Inflammatory macrophage (primary cell): Measurements from ENCODE around the gene RNF207.
A peak's percentile ranks its signal among the peaks of the same experiment; 100 is the strongest.

Experiments used
- DNase-seq, 2 donors: peaks; one replicate each; pipeline ENCODE4 v3.0.0-alpha.2; 2020 to 2022

Gene RNF207

GRCh38 chr1:6249739-6250689 is 44.1 kb downstream of the RNF207 start:
- no peak for DNase-seq

DNA sequence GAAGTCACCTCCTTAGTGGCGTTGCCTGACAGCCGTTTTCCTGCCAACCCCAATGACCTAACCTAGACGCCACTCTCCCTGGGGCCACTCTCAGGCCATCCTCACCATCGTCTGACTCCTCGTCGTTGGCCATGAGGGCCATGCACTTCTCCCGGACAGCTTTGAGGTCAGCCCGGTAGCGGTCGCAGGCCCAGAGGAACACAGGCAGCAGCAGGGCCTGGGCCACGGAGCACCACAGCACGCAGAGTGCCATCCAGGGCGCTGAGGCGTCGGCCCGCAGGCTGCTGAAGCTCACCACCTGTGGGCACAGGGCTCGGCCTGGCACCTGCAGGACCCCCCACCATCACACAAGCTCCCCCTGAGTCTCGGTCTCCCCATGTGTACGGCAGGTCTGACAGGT is 45.3 kb downstream of the RNF207 start:
- no peak for DNase-seq

GRCh38 chr1:6251681-6252373 is 45.9 kb downstream of the RNF207 start:
- no peak for DNase-seq

GRCh38 chr1:6252374-6252710 is 46.4 kb downstream of the RNF207 start:
- no peak for DNase-seq

DNA sequence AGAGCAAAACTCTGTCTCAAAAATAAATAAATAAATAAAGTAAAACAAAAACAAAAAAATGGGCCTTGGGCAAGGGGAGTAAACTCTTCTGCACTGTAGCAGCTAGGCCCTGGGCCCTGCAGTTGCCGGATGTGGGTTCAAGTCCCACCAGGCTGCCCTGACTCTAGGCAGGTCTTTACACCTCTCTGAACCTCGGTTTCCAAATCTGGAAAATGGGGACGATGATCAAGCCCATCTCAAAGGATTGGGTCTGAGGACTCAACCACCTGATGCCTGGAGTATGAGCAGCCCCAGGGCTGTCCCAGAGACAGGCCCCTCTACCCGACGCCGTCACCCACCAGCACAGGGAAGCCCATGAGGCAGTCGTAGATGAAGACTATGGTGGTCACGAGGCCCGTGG is 47.5 kb downstream of the RNF207 start:
- no peak for DNase-seq

- DNase-seq = no peak
Measured at GRCh38 chr1:6254691-6255090, 48.8 kb downstream of the RNF207 start.

- no peak for DNase-seq
Measured at GRCh38 chr1:6256645-6257044, 50.7 kb downstream of the RNF207 start.

DNA sequence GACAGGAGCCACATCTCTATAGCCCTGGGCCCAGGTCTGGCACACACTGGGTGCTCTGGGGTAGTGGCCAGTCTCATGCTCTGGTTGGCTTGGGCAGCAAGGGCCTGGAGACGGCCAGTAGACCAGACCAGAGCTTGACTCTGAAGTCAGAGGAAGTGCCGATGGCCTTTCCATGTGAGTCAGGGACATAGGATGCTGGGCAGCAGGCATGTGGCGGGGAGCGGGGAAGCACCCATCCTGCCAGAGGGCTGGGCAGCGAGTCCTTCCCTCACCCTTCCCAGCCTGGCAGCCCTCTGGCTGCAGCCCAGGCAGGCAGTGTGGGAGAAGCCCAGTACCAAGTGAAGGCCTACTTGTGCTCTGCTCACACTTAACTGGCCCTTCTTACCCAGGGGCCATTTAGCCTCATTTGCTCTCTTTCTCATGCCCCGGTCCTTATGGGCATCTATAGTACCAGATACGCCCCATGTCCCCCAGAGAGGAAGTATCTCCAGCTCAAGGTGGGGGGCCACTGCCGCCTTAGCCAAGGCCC is 51.7 kb downstream of the RNF207 start:
- no peak for DNase-seq

GRCh38 chr1:6258675-6259074 is 52.8 kb downstream of the RNF207 start:
- peak in 1 of 2 donors; percentile 43 for DNase-seq

DNA sequence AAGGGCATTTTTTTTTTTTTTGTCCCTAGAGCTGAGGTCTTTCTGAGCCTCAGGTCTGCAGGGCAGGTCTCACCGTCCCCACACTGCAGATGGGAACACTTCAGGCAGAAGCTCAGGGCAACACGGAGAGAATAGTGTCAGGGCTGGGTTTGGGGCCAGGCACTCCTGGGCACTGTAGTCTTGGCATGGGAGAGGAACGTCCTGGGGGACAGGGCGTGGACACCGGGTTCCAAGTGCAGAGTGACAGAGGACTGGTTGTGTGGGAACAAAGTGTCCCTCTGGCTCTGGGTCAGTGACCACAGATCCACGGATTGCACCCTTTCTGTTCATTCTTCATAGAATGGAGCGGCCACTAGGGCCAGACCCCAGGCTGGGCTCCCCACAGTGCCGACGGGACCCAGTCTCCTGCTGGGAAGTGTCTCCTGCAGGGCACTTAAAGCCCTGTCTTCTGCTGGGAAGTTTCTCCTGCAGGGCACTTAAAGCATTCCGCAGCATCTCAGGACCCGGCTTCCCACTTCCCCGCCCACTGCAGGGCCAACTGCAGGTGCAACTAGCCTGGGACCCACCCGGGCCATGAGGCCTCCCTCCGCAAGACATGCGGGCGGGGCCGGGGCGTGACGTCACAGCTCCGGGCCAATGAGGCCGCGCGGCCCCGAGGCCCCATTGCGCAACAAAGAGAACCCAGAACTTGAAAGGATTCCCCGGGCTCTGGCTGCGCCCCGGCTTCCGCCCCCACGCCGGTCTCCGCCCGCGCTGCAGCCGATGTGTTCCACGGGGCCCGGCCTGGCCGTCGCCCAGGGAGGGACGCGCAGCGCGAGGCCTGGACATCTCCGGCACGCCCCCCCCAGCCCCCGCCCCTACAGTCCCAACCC is 53.8 kb downstream of the RNF207 start:
- DNase-seq = peak; percentile 83 to 88

DNA sequence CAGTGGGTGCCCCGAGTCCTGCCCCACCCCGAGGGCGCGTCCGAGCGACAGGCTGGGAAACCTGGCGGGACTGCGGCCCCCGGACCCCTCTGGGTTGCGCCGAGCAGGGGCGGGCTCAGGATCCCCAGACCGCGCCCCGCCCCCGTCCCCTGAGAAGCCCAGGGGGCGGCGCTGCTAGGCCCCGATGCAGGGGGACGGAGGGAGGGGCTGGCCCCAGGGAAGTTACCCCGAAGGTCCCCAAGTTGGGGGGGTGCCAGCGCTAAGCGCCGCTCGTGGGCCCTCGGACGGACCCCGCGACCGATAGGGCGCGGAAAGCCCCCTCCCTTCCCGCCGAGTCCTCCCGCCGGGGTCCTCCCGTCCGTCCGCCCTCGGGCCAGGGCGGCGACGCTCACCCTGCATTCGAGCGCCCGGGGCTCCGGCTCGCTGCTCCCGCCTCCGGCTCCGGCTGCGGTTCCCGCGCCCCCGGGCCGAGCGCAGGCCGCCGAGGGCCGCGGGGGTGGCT is 54.6 kb downstream of the RNF207 start:
- DNase-seq = no peak

- peak; percentile 33 to 59 for DNase-seq
Measured at GRCh38 chr1:6260961-6261614, 55.2 kb downstream of the RNF207 start, which contains the start of gene GPR153. Gene GPR153 (minus strand): TSS chr1:6261098. CDS start chr1:6254905, 6,193 bp downstream.

- no peak for DNase-seq
Measured at GRCh38 chr1:6261615-6261995, 55.7 kb downstream of the RNF207 start.

GRCh38 chr1:6262555-6263420 is 56.9 kb downstream of the RNF207 start:
- DNase-seq = no peak

DNA sequence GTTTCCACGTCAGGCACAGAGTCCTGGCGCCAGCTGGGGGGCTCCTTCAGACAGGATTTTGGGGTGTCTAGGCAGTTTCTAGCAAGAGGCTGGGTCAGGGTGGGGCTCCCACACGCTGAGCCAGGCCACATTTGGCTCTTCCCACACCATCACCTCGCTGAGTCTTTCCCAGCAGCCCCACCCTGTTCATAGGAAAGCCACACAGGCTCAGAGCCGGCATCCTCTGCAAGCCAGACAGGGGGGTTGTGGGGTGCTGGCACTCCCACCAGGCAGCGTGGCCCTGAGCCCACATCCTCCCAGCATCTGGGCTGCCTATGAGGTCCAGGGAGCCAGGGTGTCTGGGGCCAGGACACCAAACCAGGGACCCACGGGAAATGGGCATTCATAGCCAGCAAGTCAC is 57.8 kb downstream of the RNF207 start:
- DNase-seq = no peak

DNA sequence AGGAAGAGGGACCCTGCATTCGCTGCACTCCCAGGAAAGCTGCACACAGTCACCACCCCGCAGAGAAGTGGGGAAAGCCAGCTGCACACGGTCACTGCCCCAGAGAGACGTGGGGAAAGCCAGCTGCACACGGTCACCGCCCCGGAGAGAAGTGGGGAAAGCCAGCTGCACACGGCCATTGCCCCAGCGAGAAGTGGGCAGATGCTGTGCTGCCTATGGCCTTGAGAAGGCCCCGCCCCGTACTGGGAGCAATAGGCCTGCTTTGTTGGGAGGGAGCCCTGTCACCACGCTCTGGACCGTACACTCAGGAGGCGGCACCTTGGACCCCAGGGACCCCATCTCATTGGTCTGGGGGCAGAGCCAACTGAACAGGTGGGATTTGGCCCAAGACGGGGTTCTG is 59.2 kb downstream of the RNF207 start:
- DNase-seq = no peak

GRCh38 chr1:6266641-6267040 is 60.7 kb downstream of the RNF207 start:
- DNase-seq = no peak

- DNase-seq = no peak
Measured at GRCh38 chr1:6267686-6268322, 61.9 kb downstream of the RNF207 start.

- DNase-seq = no peak
Measured at GRCh38 chr1:6268415-6268814, 62.5 kb downstream of the RNF207 start.

- no peak for DNase-seq
Measured at GRCh38 chr1:6269296-6269695, 63.4 kb downstream of the RNF207 start.
